Measurements from ENCODE around the gene CDK5RAP1.

GRCh38 chr20:33343521-33343920 lies 57.8 kb downstream of the CDK5RAP1 start:
- no peak for TF ChIP-seq RAD21 (IDR thresholded peaks at IDR 0.05 in 1 of 2, conservative IDR thresholded peaks at IDR 0.05 in 1 of 2; ENCODE audit: low read depth in 2 of 2, low read length in 2 of 2)
- no peak for TF ChIP-seq CTCF (IDR thresholded peaks at IDR 0.05; ENCODE audit: control extremely low read depth in 1 of 3, insufficient read depth in 1 of 3, low read depth in 1 of 3, low read length in 3 of 3)
- TF ChIP-seq YY1 (IDR thresholded peaks at IDR 0.05; ENCODE audit: low read depth, low read length), result no peak
- no peak for TF ChIP-seq POLR2A (IDR thresholded peaks at IDR 0.05; ENCODE audit: control extremely low read depth in 1 of 2, low read depth in 2 of 2, low read length in 2 of 2)
- no peak for TF ChIP-seq POLR2AphosphoS5 (IDR thresholded peaks at IDR 0.05; ENCODE audit: low read depth, low read length)
- TF ChIP-seq CREB1 (IDR thresholded peaks at IDR 0.05), result no peak
- TF ChIP-seq EZH2 (IDR thresholded peaks at IDR 0.05; ENCODE audit: low read depth, low read length, severe bottlenecking), result no peak
- no peak for TF ChIP-seq SP1 (IDR thresholded peaks at IDR 0.05; ENCODE audit: low read depth, low read length)
- no peak for TF ChIP-seq MAX (IDR thresholded peaks at IDR 0.05)
- TF ChIP-seq TCF12 (IDR thresholded peaks at IDR 0.05; ENCODE audit: low read depth, low read length), result no peak
- TF ChIP-seq EGR1 (IDR thresholded peaks at IDR 0.05; ENCODE audit: borderline replicate concordance, low read depth, low read length), result no peak
- no peak for TF ChIP-seq RXRA (IDR thresholded peaks at IDR 0.05; ENCODE audit: insufficient read depth, low read depth, low read length)
- no peak for TF ChIP-seq HDAC2 (IDR thresholded peaks at IDR 0.05; ENCODE audit: borderline replicate concordance in 1 of 2, low read depth in 2 of 2, low read length in 2 of 2)

Measured in H1 (cell line).